Gastrocnemius medialis (tissue), 4 donors: ENCODE measurements around the gene PPP1R14C. TPM values are rescaled to one million over a fixed set of nuclear protein-coding genes. Genes with fewer than 3 reads are reported as not detected.

ENCODE experiments used
- ATAC-seq, 2 donors: fragments of 150-250 bp; one replicate each; pipeline ENCODE4 v1.9.1; 2016
- DNase-seq, 2 donors: peaks; one replicate each; pipeline ENCODE4 v3.0.0-alpha.2; 2019
- H3K27ac ChIP-seq, 4 donors: fragments of 200-600 bp; sonication (generic); 1 replicate in 1 of 4; 2 replicates in 3 of 4; pipeline ENCODE4 v1.5.1; 2016 to 2018; ENCODE audit warnings: mild to moderate bottlenecking in 2 of 4, moderate library complexity in 1 of 4
- H3K27me3 ChIP-seq, 3 donors: fragments of 200-600 bp; sonication (generic) in 2 of 3; 1 replicate in 1 of 3; 2 replicates in 2 of 3; pipeline versions ENCODE4 v1.5.1 to v1.6.0; 2016 to 2019; ENCODE audit warnings: mild to moderate bottlenecking in 1 of 3, moderate library complexity in 1 of 3
- H3K36me3 ChIP-seq, 2 donors: fragments of 200-600 bp; sonication (generic) in 1 of 2; one replicate each; pipeline ENCODE4 v1.5.1; 2017 to 2018
- H3K4me1 ChIP-seq, 2 donors: fragments of 200-600 bp; sonication (generic) in 1 of 2; one replicate each; pipeline ENCODE4 v1.5.1; 2016 to 2017; ENCODE audit warnings: mild to moderate bottlenecking in 2 of 2
- H3K4me3 ChIP-seq, 4 donors: fragments of 200-600 bp; sonication (generic) in 3 of 4; 1 replicate in 1 of 4; 2 replicates in 3 of 4; pipeline ENCODE4 v1.5.1; 2016 to 2019; ENCODE audit warnings: mild to moderate bottlenecking in 2 of 4
- H3K9me3 ChIP-seq, 3 donors: fragments of 200-600 bp; sonication (generic) in 2 of 3; 1 replicate in 1 of 3; 2 replicates in 2 of 3; pipeline ENCODE4 v1.5.1; 2016 to 2019
- CTCF ChIP-seq, 5 experiments: fragments of 450-650 bp in 3 of 5; fragments of 200-600 bp in 2 of 5; sonication (generic) in 2 of 5; IDR thresholded peaks in 4 of 5; conservative IDR thresholded peaks in 1 of 5; 1 replicate in 4 of 5; 2 replicates in 1 of 5; pipeline ENCODE4 v1.5.1; 2016 to 2019; ENCODE audit warnings: antibody characterized with exemption in 5 of 5, mild to moderate bottlenecking in 3 of 5, moderate library complexity in 3 of 5
- POLR2A ChIP-seq, 2 donors: fragments of 450-650 bp; IDR thresholded peaks; one replicate each; pipeline ENCODE4 v1.6.1; 2017; ENCODE audit warnings: antibody characterized with exemption in 2 of 2, mild to moderate bottlenecking in 2 of 2, moderate library complexity in 2 of 2
- in situ Hi-C, 4 donors: fragments of 200-750 bp; cut with MboI; loops; one replicate each; pipeline versions ENCODE4 v1.15.0 to v1.8.0; 2017; ENCODE audit warnings: low sequenced_read_pairs in 4 of 4
- intact Hi-C: fragments of 100-400 bp; cut with DNase I; formaldehyde crosslinking; loops from one replicate; pipeline ENCODE4 v1.15.1; 2023; ENCODE audit warnings: low total_unique reads
- total RNA-seq, 4 donors: library from RNA; depleted of rRNA; stranded (reverse); fragments of >200 nt; gene quantifications; one replicate each; pipeline versions ENCODE4 v1.1.0 to v1.2.3, GENCODE V29; 2016

Gene PPP1R14C
- total RNA-seq, 4 donors from 2014 or later: 14.9 to 37.0 (median 21.7) TPM

- H3K27ac ChIP-seq: peak overlapping the region; percentile 63 to 76 (median 68)
- H3K4me3 ChIP-seq: no peak overlapping the region
- in situ Hi-C loops: no loop called here
- H3K4me1 ChIP-seq: peaks cover 26 to 48% of the 10 kb centered on the region in 2 donors
- DNase-seq (peak; percentile 21 to 44), ATAC-seq (peak; percentile 39 to 61)
- H3K36me3 ChIP-seq: no peaks in the 10 kb centered on the region
- no peaks in the 10 kb centered on the region for H3K27me3 ChIP-seq
- intact Hi-C loops: no loop called here
- no peaks in the 10 kb centered on the region for H3K9me3 ChIP-seq
- TF ChIP-seq CTCF (IDR thresholded peaks at IDR 0.05 in 4 of 5, conservative IDR thresholded peaks at IDR 0.05 in 1 of 5) (no peak), POLR2A (IDR thresholded peaks at IDR 0.05) (no peak)
Observed at GRCh38 chr6:150176152-150176551, 33.3 kb downstream of the PPP1R14C start.

- intact Hi-C loops (no loop called here), in situ Hi-C loops (no loop called here)
- Histone ChIP-seq H3K27ac (peak overlapping the region; percentile 63 to 76 (median 68)), H3K4me3 (no peak overlapping the region), H3K27me3 (no peaks in the 10 kb centered on the region), H3K36me3 (no peaks in the 10 kb centered on the region), H3K4me1 (peaks cover 21 to 43% of the 10 kb centered on the region in 2 donors), H3K9me3 (no peaks in the 10 kb centered on the region)
- DNase-seq (no peak), ATAC-seq (no peak)
- TF ChIP-seq CTCF (IDR thresholded peaks at IDR 0.05 in 4 of 5, conservative IDR thresholded peaks at IDR 0.05 in 1 of 5): no peak
Observed at GRCh38 chr6:150176659-150177058, 33.8 kb downstream of the PPP1R14C start.

- DNase-seq: no peak
- peaks cover 21 to 37% of the 10 kb centered on the region in 2 donors for H3K4me1 ChIP-seq
- no peak for ATAC-seq
- H3K4me3 ChIP-seq: no peak overlapping the region
- H3K36me3 ChIP-seq: no peaks in the 10 kb centered on the region
- H3K27me3 ChIP-seq: no peaks in the 10 kb centered on the region
- H3K9me3 ChIP-seq: no peaks in the 10 kb centered on the region
- intact Hi-C loops: no loop called here
- in situ Hi-C loops: no loop called here
- no peak for TF ChIP-seq POLR2A (IDR thresholded peaks at IDR 0.05)
- no peak for TF ChIP-seq CTCF (IDR thresholded peaks at IDR 0.05 in 4 of 5, conservative IDR thresholded peaks at IDR 0.05 in 1 of 5)
- H3K27ac ChIP-seq: peak overlapping the region in 2 of 4 donors; percentile 69 to 76
Observed at GRCh38 chr6:150177259-150177951, 34.6 kb downstream of the PPP1R14C start.

- no peaks in the 10 kb centered on the region for H3K36me3 ChIP-seq
- in situ Hi-C loops (no loop called here), intact Hi-C loops (no loop called here)
- no peak for TF ChIP-seq POLR2A (IDR thresholded peaks at IDR 0.05)
- TF ChIP-seq CTCF (IDR thresholded peaks at IDR 0.05 in 4 of 5, conservative IDR thresholded peaks at IDR 0.05 in 1 of 5): no peak
- no peak overlapping the region for H3K4me3 ChIP-seq
- H3K27ac ChIP-seq: no peak overlapping the region
- no peak for DNase-seq
- peaks cover 21 to 34% of the 10 kb centered on the region in 2 donors for H3K4me1 ChIP-seq
- no peaks in the 10 kb centered on the region for H3K27me3 ChIP-seq
- no peak for ATAC-seq
- H3K9me3 ChIP-seq: no peaks in the 10 kb centered on the region
Observed at GRCh38 chr6:150177952-150178520, 35.2 kb downstream of the PPP1R14C start.
